Esophagus squamous epithelium (tissue), 5 donors: Measurements from ENCODE around the gene SLC47A1. TPM values are rescaled to one million over a fixed set of nuclear protein-coding genes. Genes with fewer than 3 reads are reported as not detected.

Experiments used
- DNase-seq: peaks from one replicate; lab custom pipeline; 2025; lab: John Stamatoyannopoulos, UW
- H3K27ac ChIP-seq, 4 donors: fragments of 200-600 bp; sonication (generic); one replicate each; pipeline ENCODE4 v1.5.1; 2016 to 2019; ENCODE audit warnings: mild to moderate bottlenecking in 1 of 4
- H3K27me3 ChIP-seq, 4 donors: fragments of 200-600 bp; sonication (generic); 1 replicate in 3 of 4; 2 replicates in 1 of 4; pipeline versions ENCODE4 v1.5.1 to v1.6.0; 2017 to 2021; ENCODE audit warnings: antibody characterized with exemption in 1 of 4
- H3K36me3 ChIP-seq, 3 donors: fragments of 200-600 bp; sonication (generic); one replicate each; pipeline ENCODE4 v1.5.1; 2016 to 2019
- H3K4me1 ChIP-seq, 3 donors: fragments of 200-600 bp; sonication (generic); one replicate each; pipeline ENCODE4 v1.5.1; 2017 to 2019
- H3K4me3 ChIP-seq, 4 donors: fragments of 200-600 bp; sonication (generic); 1 replicate in 3 of 4; 2 replicates in 1 of 4; pipeline ENCODE4 v1.5.1; 2016 to 2019; ENCODE audit warnings: mild to moderate bottlenecking in 2 of 4, moderate library complexity in 1 of 4
- H3K9me3 ChIP-seq, 3 donors: fragments of 200-600 bp; sonication (generic); one replicate each; pipeline ENCODE4 v1.5.1; 2016 to 2019
- CTCF ChIP-seq, 6 experiments: fragments of 450-650 bp in 4 of 6; fragments of 200-600 bp in 2 of 6; sonication (generic) in 2 of 6; IDR thresholded peaks; one replicate each; pipeline ENCODE4 v1.5.1; 2016 to 2019; ENCODE audit warnings: antibody characterized with exemption in 6 of 6, mild to moderate bottlenecking in 4 of 6, moderate library complexity in 4 of 6
- POLR2A ChIP-seq, 4 donors: fragments of 450-650 bp; IDR thresholded peaks; one replicate each; pipeline ENCODE4 v1.6.1; 2017; ENCODE audit warnings: antibody characterized with exemption in 4 of 4, mild to moderate bottlenecking in 4 of 4, moderate library complexity in 3 of 4
- WGBS, 2 donors: methylation state at CpG; one replicate each; pipeline ENCODE4 v1.1.5; 2018; 5-methylcytosine and 5-hydroxymethylcytosine counted together
- intact Hi-C: fragments of 100-400 bp; cut with DNase I; formaldehyde crosslinking; loops from one replicate; pipeline ENCODE4 v1.15.0; 2022
- total RNA-seq, 4 donors: library from RNA; depleted of rRNA; stranded (reverse); fragments of >200 nt; gene quantifications; one replicate each; pipeline ENCODE4 v1.1.0, GENCODE V29; 2016
- donor health status: DM: yes; HTN: yes; CAD: no.

SLC47A1 gene
- total RNA-seq, 4 donors from 2014 or later = 3.9 to 7.8 (median 7.3) TPM

GRCh38 chr17:19538095-19539039, 4.7 kb downstream of the SLC47A1 start:
- 83 to 86% methylated on average over 10 to 12 of the region's 14 CpGs for WGBS, 2 donors
- H3K36me3 ChIP-seq = no peaks in the 10 kb centered on the region
- H3K4me1 ChIP-seq = peaks cover 8 to 17% (median 12%) of the 10 kb centered on the region in 3 donors
- no peak for DNase-seq
- no peak overlapping the region for H3K4me3 ChIP-seq
- intact Hi-C loops = no loop called here
- H3K27me3 ChIP-seq = peaks cover 0 to 27% (median 0%) of the 10 kb centered on the region in 4 donors
- no peaks in the 10 kb centered on the region for H3K9me3 ChIP-seq
- TF ChIP-seq CTCF (IDR thresholded peaks at IDR 0.05) (no peak), POLR2A (IDR thresholded peaks at IDR 0.05) (no peak)
- no peak overlapping the region for H3K27ac ChIP-seq

- WGBS, 2 donors = 91% methylated on average over 4 of the region's 7 CpGs; no CpG with 5 or more reads in 1 of the 2 donors
- no peaks in the 10 kb centered on the region for H3K36me3 ChIP-seq
- intact Hi-C loops = no loop called here
- TF ChIP-seq CTCF (IDR thresholded peaks at IDR 0.05) (no peak), POLR2A (IDR thresholded peaks at IDR 0.05) (no peak)
- H3K4me1 ChIP-seq = peaks cover 4 to 14% (median 8%) of the 10 kb centered on the region in 3 donors
- H3K27me3 ChIP-seq = peaks cover 0 to 20% (median 0%) of the 10 kb centered on the region in 4 donors
- H3K9me3 ChIP-seq = no peaks in the 10 kb centered on the region
- no peak for DNase-seq
- H3K4me3 ChIP-seq = no peak overlapping the region
- H3K27ac ChIP-seq = no peak overlapping the region
These were observed 5.4 kb downstream of the SLC47A1 start for GRCh38 chr17:19539040-19539399.

GRCh38 chr17:19539841-19540311, 6.2 kb downstream of the SLC47A1 start:
- peaks cover 0 to 12% (median 0%) of the 10 kb centered on the region in 4 donors for H3K27me3 ChIP-seq
- intact Hi-C loops = no loop called here
- 68 to 73% methylated on average over 9 of the region's 10 CpGs for WGBS, 2 donors
- TF ChIP-seq POLR2A (IDR thresholded peaks at IDR 0.05) (no peak), CTCF (IDR thresholded peaks at IDR 0.05) (no peak)
- no peak overlapping the region for H3K27ac ChIP-seq
- no peak for DNase-seq
- H3K4me1 ChIP-seq = peaks cover 0 to 13% (median 0%) of the 10 kb centered on the region in 3 donors
- H3K9me3 ChIP-seq = no peaks in the 10 kb centered on the region
- H3K36me3 ChIP-seq = no peaks in the 10 kb centered on the region
- H3K4me3 ChIP-seq = no peak overlapping the region

- Histone ChIP-seq H3K4me3 (no peak overlapping the region), H3K9me3 (no peaks in the 10 kb centered on the region), H3K27me3 (peaks cover 0 to 2% (median 0%) of the 10 kb centered on the region in 4 donors), H3K36me3 (no peaks in the 10 kb centered on the region), H3K4me1 (peaks cover 0 to 11% (median 0%) of the 10 kb centered on the region in 3 donors), H3K27ac (no peak overlapping the region)
- TF ChIP-seq POLR2A (IDR thresholded peaks at IDR 0.05) (no peak), CTCF (IDR thresholded peaks at IDR 0.05) (no peak)
- intact Hi-C loops = no loop called here
- 86 to 94% methylated on average over 8 to 10 of the region's 13 CpGs for WGBS, 2 donors
- no peak for DNase-seq
These were observed 7.2 kb downstream of the SLC47A1 start for GRCh38 chr17:19540706-19541370.
